NCI-H526 (cell line): ENCODE results near the gene ATG9B.

ENCODE experiments used
- DNase-seq, 2 experiments: peaks; one replicate each; lab custom pipeline; 2025; lab: John Stamatoyannopoulos, UW

ATG9B gene

GRCh38 chr7:150998341-150998740 lies 26.0 kb downstream of the ATG9B start:
- no peak for DNase-seq

DNA sequence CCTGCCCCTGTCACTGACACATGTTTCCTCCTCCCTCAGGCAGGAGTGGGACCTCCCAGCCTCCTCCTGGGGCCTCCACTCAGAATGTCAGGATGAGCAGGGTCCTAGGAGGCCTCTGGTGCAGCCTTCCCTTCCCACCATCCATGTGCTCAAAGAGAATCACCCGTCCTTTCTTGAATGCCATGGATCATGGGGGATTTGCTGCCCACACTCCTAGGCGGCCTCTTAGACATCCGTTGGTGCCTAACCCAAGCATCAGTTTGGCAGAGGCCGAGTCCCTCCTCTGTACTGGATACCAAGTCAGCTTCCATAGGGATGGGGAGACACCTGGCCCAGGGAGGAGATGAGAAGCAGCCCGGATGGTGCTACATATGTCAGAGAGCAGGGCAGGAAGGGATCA lies 26.5 kb downstream of the ATG9B start:
- no peak for DNase-seq

- no peak for DNase-seq
Observed at GRCh38 chr7:150997075-150997511, 27.2 kb downstream of the ATG9B start.

DNA sequence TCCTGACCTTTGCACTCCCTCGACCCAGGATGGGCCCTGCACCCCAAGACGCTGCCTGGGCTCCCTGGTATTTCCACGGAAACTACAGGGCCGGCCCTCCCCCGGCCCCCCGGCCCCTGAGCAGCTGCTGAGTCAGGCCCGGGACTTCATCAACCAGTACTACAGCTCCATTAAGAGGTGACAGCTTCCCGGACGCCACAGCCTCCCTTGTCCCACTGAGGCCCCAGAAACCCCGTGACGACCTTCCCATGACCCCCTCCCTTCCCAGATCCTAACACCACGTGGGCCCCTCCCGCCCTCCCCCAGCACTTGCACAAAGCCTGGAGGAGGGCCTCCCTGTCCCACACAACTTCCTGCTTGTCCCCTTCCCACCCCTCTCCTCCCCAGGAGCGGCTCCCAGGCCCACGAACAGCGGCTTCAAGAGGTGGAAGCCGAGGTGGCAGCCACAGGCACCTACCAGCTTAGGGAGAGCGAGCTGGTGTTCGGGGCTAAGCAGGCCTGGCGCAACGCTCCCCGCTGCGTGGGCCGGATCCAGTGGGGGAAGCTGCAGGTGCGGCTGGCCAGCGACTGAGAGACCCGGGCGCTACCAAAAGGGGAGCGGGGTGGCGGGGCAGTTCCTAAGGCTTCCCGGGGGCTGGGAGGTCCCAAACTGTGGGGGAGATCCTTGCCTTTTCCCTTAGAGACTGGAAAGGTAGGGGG lies 27.8 kb downstream of the ATG9B start:
- DNase-seq = no peak

DNA sequence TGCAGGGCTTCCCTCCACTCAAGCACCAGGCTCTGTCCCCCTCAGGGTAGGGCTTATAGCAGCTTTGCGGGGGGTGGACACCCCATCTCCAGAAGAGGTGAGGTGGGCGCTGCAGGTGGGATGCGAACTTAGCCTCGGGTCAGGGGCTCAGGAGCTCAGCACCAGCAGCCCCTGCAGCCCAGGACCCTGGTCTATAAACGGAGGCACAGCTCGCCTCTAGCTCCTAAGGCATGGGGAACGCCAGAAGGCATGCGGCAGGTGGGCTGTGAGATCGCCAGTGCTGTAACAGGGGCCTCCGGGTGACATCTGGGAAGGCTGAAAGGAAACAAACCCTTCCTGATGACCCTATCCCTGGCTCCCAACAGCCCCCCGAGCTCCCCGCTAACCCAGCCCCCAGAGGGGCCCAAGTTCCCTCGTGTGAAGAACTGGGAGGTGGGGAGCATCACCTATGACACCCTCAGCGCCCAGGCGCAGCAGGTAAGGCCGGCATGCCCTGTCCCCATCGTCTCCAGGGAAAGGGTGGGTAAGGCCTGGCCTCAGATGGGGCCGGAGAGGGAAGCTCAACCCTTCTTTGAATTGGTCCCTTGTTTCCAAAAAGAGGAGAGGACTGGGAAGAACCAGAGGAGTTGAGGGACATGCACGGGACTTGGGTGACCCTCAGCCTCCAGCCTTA lies 29.3 kb downstream of the ATG9B start:
- peak in 1 of 2 experiments; percentile 49 for DNase-seq

GRCh38 chr7:150994141-150994837 lies 30.0 kb downstream of the ATG9B start:
- DNase-seq = no peak

GRCh38 chr7:150993511-150993910 lies 30.8 kb downstream of the ATG9B start:
- DNase-seq = no peak

DNA sequence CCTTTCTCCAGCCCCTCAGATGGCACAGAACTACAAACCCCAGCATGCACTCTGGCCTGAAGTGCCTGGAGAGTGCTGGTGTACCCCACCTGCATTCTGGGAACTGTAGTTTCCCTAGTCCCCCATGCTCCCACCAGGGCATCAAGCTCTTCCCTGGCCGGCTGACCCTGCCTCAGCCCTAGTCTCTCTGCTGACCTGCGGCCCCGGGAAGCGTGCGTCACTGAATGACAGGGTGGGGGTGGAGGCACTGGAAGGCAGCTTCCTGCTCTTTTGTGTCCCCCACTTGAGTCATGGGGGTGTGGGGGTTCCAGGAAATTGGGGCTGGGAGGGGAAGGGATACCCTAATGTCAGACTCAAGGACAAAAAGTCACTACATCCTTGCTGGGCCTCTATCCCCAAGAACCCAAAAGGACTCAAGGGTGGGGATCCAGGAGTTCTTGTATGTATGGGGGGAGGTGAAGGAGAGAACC lies 31.4 kb downstream of the ATG9B start:
- peak; percentile 40 to 79 for DNase-seq

GRCh38 chr7:150992051-150992640 lies 32.1 kb downstream of the ATG9B start:
- DNase-seq = no peak

DNA sequence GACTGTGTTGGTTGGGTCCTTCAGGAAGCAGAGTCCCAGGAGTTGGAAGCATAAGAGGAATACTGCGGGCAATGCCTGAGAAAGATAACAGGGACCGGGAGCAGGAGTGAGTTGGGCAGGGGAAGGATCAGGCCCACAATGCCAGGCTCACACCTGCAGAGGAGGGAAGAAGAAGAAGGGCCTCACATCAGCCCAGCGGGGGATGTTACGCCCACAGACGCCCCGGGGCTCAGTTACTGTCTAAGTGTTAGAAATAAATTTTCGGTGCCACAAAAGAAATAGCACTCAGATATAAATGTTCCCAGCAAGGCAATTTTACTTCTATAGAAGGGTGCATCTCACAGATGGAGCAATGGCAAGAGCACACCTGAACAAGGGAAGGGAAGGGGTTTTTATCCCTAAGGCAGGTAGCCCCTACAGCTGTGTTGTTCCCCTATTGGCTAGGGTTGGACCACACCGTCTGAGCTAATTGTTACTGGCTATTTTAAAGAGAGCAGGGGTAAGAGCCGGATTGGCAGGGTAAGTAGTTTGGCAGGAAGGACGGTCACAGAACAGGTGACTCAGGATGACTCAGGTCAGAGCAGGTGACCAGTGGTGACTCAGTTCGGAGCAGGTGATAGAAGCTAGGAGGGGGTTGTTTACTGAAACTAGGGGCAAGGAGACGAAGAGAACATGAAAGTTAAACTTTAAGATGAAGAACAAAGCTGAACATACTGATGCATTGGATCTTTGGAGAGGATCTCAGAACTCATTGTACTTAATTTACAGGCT lies 33.7 kb downstream of the ATG9B start, which contains the start of gene NOS3:
Gene NOS3 (plus strand): TSS at position 602 of the 771 bp plus-strand sequence. CDS start 2,787 bp downstream, outside the sequence.
- no peak for DNase-seq

GRCh38 chr7:150989456-150989855 lies 34.8 kb downstream of the ATG9B start:
- no peak for DNase-seq

GRCh38 chr7:150988230-150989226 lies 35.8 kb downstream of the ATG9B start:
- DNase-seq = peak; percentile 52 to 86

DNA sequence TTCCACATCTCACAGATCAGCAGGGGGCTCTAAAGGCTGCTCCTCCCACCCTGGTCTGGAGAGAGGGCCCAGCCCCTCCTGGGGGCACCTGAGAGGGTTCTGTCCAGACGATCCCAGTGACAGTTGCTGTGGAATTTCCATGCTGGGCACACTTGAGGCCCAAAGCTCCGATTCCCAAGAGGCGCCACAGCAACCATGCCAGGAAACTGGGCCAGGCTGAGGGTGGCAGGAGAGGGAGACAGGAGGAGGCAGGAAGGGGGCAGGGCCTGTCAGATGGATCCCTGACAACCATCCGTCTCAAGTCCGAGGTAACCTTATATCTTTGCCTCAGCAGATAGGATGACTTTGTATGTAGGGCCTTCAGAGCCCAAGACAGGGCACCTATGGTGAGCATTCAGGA lies 37.7 kb downstream of the ATG9B start:
- no peak for DNase-seq

GRCh38 chr7:150986099-150986512 lies 38.2 kb downstream of the ATG9B start:
- DNase-seq = peak; percentile 50 to 93

GRCh38 chr7:150983893-150984368 lies 40.4 kb downstream of the ATG9B start:
- DNase-seq = no peak

DNA sequence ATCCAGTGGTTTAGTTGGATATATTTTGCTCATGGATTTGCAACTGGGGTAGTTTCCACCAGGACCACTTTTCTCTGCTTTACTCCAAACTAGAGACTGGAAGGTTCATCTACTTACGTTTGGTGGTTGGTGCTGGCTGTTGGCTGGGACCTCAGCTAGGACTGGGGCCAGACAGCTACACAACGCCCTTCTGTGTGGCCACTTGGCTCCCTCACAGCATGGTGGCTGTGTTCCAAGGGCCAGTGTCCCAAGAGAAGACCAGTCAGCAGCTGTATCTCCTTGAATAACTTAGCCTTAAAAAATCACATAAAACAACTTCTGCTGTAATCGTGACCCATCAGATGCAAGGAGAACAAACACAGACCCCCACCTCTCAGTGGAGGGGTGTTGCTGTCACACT lies 41.9 kb downstream of the ATG9B start:
- no peak for DNase-seq

DNA sequence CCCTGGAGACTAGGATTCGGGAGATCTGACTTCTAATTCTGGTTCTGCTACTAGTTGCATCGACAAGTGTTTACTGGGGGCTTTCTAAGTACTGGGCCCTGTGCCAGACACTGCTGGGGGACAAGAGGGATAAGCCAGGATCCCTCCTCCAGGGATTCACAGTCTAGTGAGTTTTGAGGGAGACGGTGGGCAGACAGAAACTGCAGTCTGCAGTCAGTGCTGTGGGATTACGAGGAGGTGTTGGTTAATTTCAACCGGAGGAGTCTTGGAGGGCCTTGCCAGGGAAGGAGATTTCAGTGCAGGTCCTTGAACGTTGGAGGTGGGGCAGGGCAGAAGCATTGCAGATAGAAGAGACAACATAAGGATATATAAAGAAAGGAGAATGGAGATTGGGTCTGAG lies 42.6 kb downstream of the ATG9B start:
- DNase-seq = no peak

DNA sequence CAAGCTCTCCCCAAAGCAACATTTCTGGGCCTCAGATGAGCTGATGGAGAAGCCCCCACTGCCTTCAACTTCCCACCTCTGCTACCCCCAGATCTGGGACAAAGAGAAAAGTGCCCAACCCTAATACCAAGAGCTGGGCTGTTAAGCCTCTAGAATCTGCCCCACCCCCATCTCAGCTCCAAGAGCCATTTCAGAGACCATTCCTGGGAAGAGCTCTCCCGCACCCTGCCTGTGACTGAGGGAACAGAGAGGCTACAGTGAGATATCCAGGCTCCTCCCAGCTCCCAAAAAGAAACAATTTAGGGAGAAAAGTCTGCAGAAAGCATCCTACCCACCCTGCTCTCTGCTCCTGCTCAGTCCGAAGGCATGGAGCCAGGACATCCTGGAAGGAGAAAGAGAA lies 43.6 kb downstream of the ATG9B start:
- peak in 1 of 2 experiments; percentile 31 for DNase-seq

- DNase-seq = no peak
Observed at GRCh38 chr7:150979713-150980390, 44.4 kb downstream of the ATG9B start.
